Measurements from ENCODE around the gene PIAS3.

The PIAS3 gene

GRCh38 chr1:145858901-145859490 lies at the start of gene PIAS3:
PIAS3 (minus strand) TSS chr1:145859081; CDS start chr1:145858990, 91 bp downstream.
- peak; percentile 51 to 77 for DNase-seq (ENCODE audit: low read depth in 1 of 2, low spot score in 1 of 2)

GRCh38 chr1:145908653-145909052 lies 49.8 kb upstream of the PIAS3 start:
- DNase-seq (ENCODE audit: low read depth in 1 of 2, low spot score in 1 of 2) = no peak

GRCh38 chr1:145906954-145907753 lies 48.3 kb upstream of the PIAS3 start:
- no peak for DNase-seq (ENCODE audit: low read depth in 1 of 2, low spot score in 1 of 2)

GRCh38 chr1:145901312-145902021 lies 42.6 kb upstream of the PIAS3 start:
- no peak for DNase-seq (ENCODE audit: low read depth in 1 of 2, low spot score in 1 of 2)

- no peak for DNase-seq (ENCODE audit: low read depth in 1 of 2, low spot score in 1 of 2)
Measured at GRCh38 chr1:145898756-145899155, 39.9 kb upstream of the PIAS3 start.

- DNase-seq (ENCODE audit: low read depth in 1 of 2, low spot score in 1 of 2) = no peak
Measured at GRCh38 chr1:145897969-145898368, 39.1 kb upstream of the PIAS3 start.

- no peak for DNase-seq (ENCODE audit: low read depth in 1 of 2, low spot score in 1 of 2)
Measured at GRCh38 chr1:145895471-145895870, 36.6 kb upstream of the PIAS3 start.

GRCh38 chr1:145893306-145894055 lies 34.6 kb upstream of the PIAS3 start:
- no peak for DNase-seq (ENCODE audit: low read depth in 1 of 2, low spot score in 1 of 2)

GRCh38 chr1:145892486-145893087 lies 33.7 kb upstream of the PIAS3 start:
- no peak for DNase-seq (ENCODE audit: low read depth in 1 of 2, low spot score in 1 of 2)

- peak; percentile 11 to 14 for DNase-seq (ENCODE audit: low read depth in 1 of 2, low spot score in 1 of 2)
Measured at GRCh38 chr1:145891587-145892485, 33.0 kb upstream of the PIAS3 start.

- DNase-seq (ENCODE audit: low read depth in 1 of 2, low spot score in 1 of 2) = no peak
Measured at GRCh38 chr1:145891143-145891542, 32.3 kb upstream of the PIAS3 start.

- DNase-seq (ENCODE audit: low read depth in 1 of 2, low spot score in 1 of 2) = no peak
Measured at GRCh38 chr1:145889722-145890121, 30.8 kb upstream of the PIAS3 start.

- no peak for DNase-seq (ENCODE audit: low read depth in 1 of 2, low spot score in 1 of 2)
Measured at GRCh38 chr1:145887631-145888030, 28.8 kb upstream of the PIAS3 start.

- DNase-seq (ENCODE audit: low read depth in 1 of 2, low spot score in 1 of 2) = no peak
Measured at GRCh38 chr1:145886816-145887215, 27.9 kb upstream of the PIAS3 start.

- no peak for DNase-seq (ENCODE audit: low read depth in 1 of 2, low spot score in 1 of 2)
Measured at GRCh38 chr1:145886390-145886789, 27.5 kb upstream of the PIAS3 start.

- peak; percentile 72 to 76 for DNase-seq (ENCODE audit: low read depth in 1 of 2, low spot score in 1 of 2)
Measured at GRCh38 chr1:145885738-145886287, 26.9 kb upstream of the PIAS3 start, which contains the start of gene ANKRD35. ANKRD35 (minus strand) TSS chr1:145885866; CDS start chr1:145885758, 108 bp downstream.

GRCh38 chr1:145884675-145885074 lies 25.8 kb upstream of the PIAS3 start:
- no peak for DNase-seq (ENCODE audit: low read depth in 1 of 2, low spot score in 1 of 2)

GRCh38 chr1:145879775-145880174 lies 20.9 kb upstream of the PIAS3 start:
- no peak for DNase-seq (ENCODE audit: low read depth in 1 of 2, low spot score in 1 of 2)

GRCh38 chr1:145878724-145879123 lies 19.8 kb upstream of the PIAS3 start:
- no peak for DNase-seq (ENCODE audit: low read depth in 1 of 2, low spot score in 1 of 2)
